HEK293 (cell line): ENCODE data around the gene PRPS1L1.

Experiments used
- CTCF ChIA-PET: fragments of 350-600 bp; formaldehyde crosslinking; extraction: SDS; loops from one replicate; lab custom pipeline; 2021; ENCODE audit warnings: antibody characterized with exemption; lab: Yijun Ruan, JAX
- POLR2A ChIA-PET: fragments of 300-600 bp; formaldehyde crosslinking; extraction: SDS; loops from one replicate; lab custom pipeline; 2020; ENCODE audit warnings: antibody characterized with exemption, inconsistent platforms; lab: Yijun Ruan, JAX
- H3K27ac ChIP-seq: fragments of 200-500 bp; sonication (Bioruptor generic); 2 replicates; pipeline ENCODE4 v1.5.1; 2014; ENCODE audit warnings: low read depth, low read length, control low read depth, inconsistent platforms; ENCODE audit errors: extremely low read depth
- H3K36me3 ChIP-seq, 2 experiments: fragments of 200-500 bp in 1 of 2; sonication (Bioruptor generic) in 1 of 2; 1 replicate in 1 of 2; 2 replicates in 1 of 2; pipeline ENCODE4 v1.5.1; 2014 to 2017; ENCODE audit warnings: inconsistent platforms in 2 of 2, low read length in 2 of 2; ENCODE audit not compliant: control insufficient read depth in 2 of 2, insufficient read depth in 1 of 2
- H3K4me1 ChIP-seq: fragments of 200-500 bp; sonication (Bioruptor generic); 2 replicates; pipeline ENCODE4 v1.5.1; 2014; ENCODE audit warnings: mild to moderate bottlenecking, low read length, inconsistent platforms; ENCODE audit not compliant: control insufficient read depth, insufficient read depth
- H3K4me3 ChIP-seq: 2 replicates; pipeline ENCODE4 v1.5.1; 2011; ENCODE audit warnings: low read depth, mild to moderate bottlenecking, control low read depth, low read length, moderate library complexity
- H3K9me3 ChIP-seq: fragments of 200-500 bp; sonication (Bioruptor generic); 2 replicates; pipeline ENCODE4 v1.5.1; 2014; ENCODE audit warnings: low read depth, low read length, inconsistent platforms; ENCODE audit not compliant: control insufficient read depth, insufficient read depth
- GFI1B ChIP-seq: fragments of 450-650 bp; formaldehyde crosslinking; IDR thresholded peaks from 2 replicates; pipeline ENCODE4 v1.5.1; 2016; ENCODE audit warnings: missing biosample characterization, missing genetic modification characterization
- GLI4 ChIP-seq: fragments of 450-650 bp; formaldehyde crosslinking; IDR thresholded peaks from 2 replicates; pipeline ENCODE4 v1.5.1; 2016; ENCODE audit warnings: missing biosample characterization, missing genetic modification characterization
- ZBTB17 ChIP-seq: fragments of 450-650 bp; formaldehyde crosslinking; IDR thresholded peaks from 2 replicates; pipeline ENCODE4 v1.5.1; 2016; ENCODE audit warnings: missing biosample characterization, missing genetic modification characterization
- ZBTB48 ChIP-seq: fragments of 450-650 bp; formaldehyde crosslinking; IDR thresholded peaks from 2 replicates; pipeline ENCODE4 v1.5.1; 2016; ENCODE audit warnings: missing biosample characterization, missing genetic modification characterization
- ZBTB8A ChIP-seq: fragments of 450-650 bp; formaldehyde crosslinking; IDR thresholded peaks from 2 replicates; pipeline ENCODE4 v1.5.1; 2016; ENCODE audit warnings: missing biosample characterization, missing genetic modification characterization
- ZEB2 ChIP-seq: fragments of 450-650 bp; formaldehyde crosslinking; IDR thresholded peaks from 2 replicates; pipeline ENCODE4 v1.5.1; 2016; ENCODE audit warnings: missing biosample characterization, missing genetic modification characterization
- ZNF16 ChIP-seq: fragments of 450-650 bp; formaldehyde crosslinking; IDR thresholded peaks from 2 replicates; pipeline ENCODE4 v1.5.1; 2016; ENCODE audit warnings: low read depth, missing biosample characterization, missing genetic modification characterization
- ZNF223 ChIP-seq: fragments of 450-650 bp; formaldehyde crosslinking; IDR thresholded peaks from 2 replicates; pipeline ENCODE4 v1.5.1; 2016; ENCODE audit warnings: missing biosample characterization, missing genetic modification characterization
- ZNF302 ChIP-seq: fragments of 450-650 bp; formaldehyde crosslinking; IDR thresholded peaks from 2 replicates; pipeline ENCODE4 v1.5.1; 2016; ENCODE audit warnings: missing biosample characterization, missing genetic modification characterization, low read depth
- ZNF350 ChIP-seq: fragments of 450-650 bp; formaldehyde crosslinking; IDR thresholded peaks from 2 replicates; pipeline ENCODE4 v1.5.0; 2017; ENCODE audit warnings: missing biosample characterization, mild to moderate bottlenecking, missing genetic modification characterization
- ZNF549 ChIP-seq: fragments of 450-650 bp; IDR thresholded peaks from 2 replicates; pipeline ENCODE4 v1.5.1; 2018; ENCODE audit warnings: missing biosample characterization, missing genetic modification characterization, mild to moderate bottlenecking, inconsistent platforms, moderate library complexity
- ZNF596 ChIP-seq: fragments of 450-650 bp; IDR thresholded peaks from 2 replicates; pipeline ENCODE4 v1.5.0; 2018; ENCODE audit warnings: missing biosample characterization, mild to moderate bottlenecking, missing genetic modification characterization, moderate library complexity
- ZNF624 ChIP-seq: fragments of 450-650 bp; formaldehyde crosslinking; IDR thresholded peaks from 2 replicates; pipeline ENCODE4 v1.5.1; 2017; ENCODE audit warnings: missing biosample characterization, missing genetic modification characterization
- ZNF701 ChIP-seq: fragments of 450-650 bp; formaldehyde crosslinking; IDR thresholded peaks from 2 replicates; pipeline ENCODE4 v1.5.1; 2016; ENCODE audit warnings: missing biosample characterization, missing genetic modification characterization
- ZNF785 ChIP-seq: fragments of 450-650 bp; formaldehyde crosslinking; IDR thresholded peaks from 2 replicates; pipeline ENCODE4 v1.5.1; 2016; ENCODE audit warnings: missing biosample characterization, missing genetic modification characterization
- ZNF843 ChIP-seq: fragments of 450-650 bp; formaldehyde crosslinking; IDR thresholded peaks from 2 replicates; pipeline ENCODE4 v1.5.1; 2016; ENCODE audit warnings: missing biosample characterization, missing genetic modification characterization
- TF ChIP-seq, protein P1 (sequence below): fragments of 450-650 bp; formaldehyde crosslinking; conservative IDR thresholded peaks from 2 replicates; pipeline ENCODE4 v1.5.1; 2016; ENCODE audit warnings: low read depth, missing biosample characterization, missing genetic modification characterization
- TF ChIP-seq, protein P2 (sequence below): fragments of 450-650 bp; formaldehyde crosslinking; IDR thresholded peaks from 2 replicates; pipeline ENCODE4 v1.5.1; 2016; ENCODE audit warnings: missing biosample characterization, missing genetic modification characterization
- TF ChIP-seq, protein P3 (sequence below): fragments of 450-650 bp; formaldehyde crosslinking; IDR thresholded peaks from 2 replicates; pipeline ENCODE4 v1.5.1; 2016; ENCODE audit warnings: missing biosample characterization, missing genetic modification characterization
- TF ChIP-seq, protein P4 (sequence below): sonication (generic); formaldehyde crosslinking; IDR thresholded peaks from 2 replicates; pipeline ENCODE4 v1.8.1; 2022; ENCODE audit warnings: mild to moderate bottlenecking, moderate library complexity, missing genetic modification reagents
- TF ChIP-seq, protein P5 (sequence below): fragments of 450-650 bp; formaldehyde crosslinking; IDR thresholded peaks from 2 replicates; pipeline ENCODE4 v1.5.1; 2016; ENCODE audit warnings: missing biosample characterization, missing genetic modification characterization

The PRPS1L1 gene

DNA sequence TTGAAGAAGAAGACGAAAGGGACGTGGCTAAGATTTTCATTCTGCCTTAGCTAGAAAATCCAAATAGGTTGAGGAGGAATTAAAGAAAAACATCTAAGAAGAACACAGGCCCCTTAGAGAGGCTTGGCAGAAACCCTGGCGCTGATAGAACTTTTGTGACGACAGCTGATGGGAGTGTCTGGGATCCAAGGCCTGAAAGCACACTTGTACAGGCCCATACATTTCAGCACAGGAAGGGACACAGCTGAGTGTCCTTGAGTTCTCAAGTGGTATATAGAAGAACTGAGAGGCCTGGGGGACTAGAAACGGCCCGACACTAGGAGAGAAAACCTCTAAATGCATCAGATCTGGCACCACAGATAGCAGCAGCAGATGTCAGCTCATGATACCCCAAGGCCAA, 39.5 kb downstream of the PRPS1L1 start:
- Histone ChIP-seq H3K4me3 (no peak overlapping the region), H3K36me3 (no peaks in the 10 kb centered on the region), H3K4me1 (no peaks in the 10 kb centered on the region), H3K9me3 (no peaks in the 10 kb centered on the region), H3K27ac (no peak overlapping the region)
- ChIA-PET POLR2A (no interaction called here), CTCF (interaction anchor here (0.7 kb wide), 1 partner anchor 311 kb away, joined by 5 read pairs; no protein-coding TSS in a partner anchor)
- TF ChIP-seq ZBTB48: no peak
- TF ChIP-seq ZEB2 (tag by site-specific recombination): no peak
- TF ChIP-seq ZNF223 (tag by site-specific recombination): no peak
- no peak for TF ChIP-seq ZNF549 (tag by site-specific recombination)
- TF ChIP-seq ZNF302: no peak
- no peak for TF ChIP-seq ZNF785
- no peak for TF ChIP-seq GFI1B (tag by site-specific recombination)

DNA sequence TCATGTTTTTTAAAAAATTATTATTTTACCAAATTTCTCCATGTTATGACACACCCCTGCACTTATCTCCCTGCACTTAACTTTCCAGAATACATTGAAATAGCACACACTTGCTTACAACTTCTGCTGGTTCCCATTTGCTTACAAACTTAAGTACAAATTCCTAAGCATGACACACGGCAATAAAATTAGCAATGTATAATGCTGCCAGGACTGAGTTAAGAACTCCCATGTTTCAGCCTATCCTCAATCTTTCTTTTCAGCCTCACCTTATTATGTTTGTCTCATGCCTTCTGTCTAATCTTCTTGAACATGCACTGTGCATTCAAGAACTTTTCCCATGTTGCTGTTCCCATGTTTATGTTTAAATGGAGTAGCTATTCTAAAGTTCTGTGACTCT, 40.8 kb downstream of the PRPS1L1 start:
- no peaks in the 10 kb centered on the region for H3K9me3 ChIP-seq
- H3K4me3 ChIP-seq: no peak overlapping the region
- no peaks in the 10 kb centered on the region for H3K36me3 ChIP-seq
- H3K27ac ChIP-seq: no peak overlapping the region
- ChIA-PET CTCF (interaction anchor here (0.8 to 0.9 kb wide), 2 partner anchors 217 to 280 kb away, joined by 4 read pairs; no protein-coding TSS in a partner anchor), POLR2A (no interaction called here)
- TF ChIP-seq ZNF843 (tag by site-specific recombination): no peak
- TF ChIP-seq, protein P1, sequence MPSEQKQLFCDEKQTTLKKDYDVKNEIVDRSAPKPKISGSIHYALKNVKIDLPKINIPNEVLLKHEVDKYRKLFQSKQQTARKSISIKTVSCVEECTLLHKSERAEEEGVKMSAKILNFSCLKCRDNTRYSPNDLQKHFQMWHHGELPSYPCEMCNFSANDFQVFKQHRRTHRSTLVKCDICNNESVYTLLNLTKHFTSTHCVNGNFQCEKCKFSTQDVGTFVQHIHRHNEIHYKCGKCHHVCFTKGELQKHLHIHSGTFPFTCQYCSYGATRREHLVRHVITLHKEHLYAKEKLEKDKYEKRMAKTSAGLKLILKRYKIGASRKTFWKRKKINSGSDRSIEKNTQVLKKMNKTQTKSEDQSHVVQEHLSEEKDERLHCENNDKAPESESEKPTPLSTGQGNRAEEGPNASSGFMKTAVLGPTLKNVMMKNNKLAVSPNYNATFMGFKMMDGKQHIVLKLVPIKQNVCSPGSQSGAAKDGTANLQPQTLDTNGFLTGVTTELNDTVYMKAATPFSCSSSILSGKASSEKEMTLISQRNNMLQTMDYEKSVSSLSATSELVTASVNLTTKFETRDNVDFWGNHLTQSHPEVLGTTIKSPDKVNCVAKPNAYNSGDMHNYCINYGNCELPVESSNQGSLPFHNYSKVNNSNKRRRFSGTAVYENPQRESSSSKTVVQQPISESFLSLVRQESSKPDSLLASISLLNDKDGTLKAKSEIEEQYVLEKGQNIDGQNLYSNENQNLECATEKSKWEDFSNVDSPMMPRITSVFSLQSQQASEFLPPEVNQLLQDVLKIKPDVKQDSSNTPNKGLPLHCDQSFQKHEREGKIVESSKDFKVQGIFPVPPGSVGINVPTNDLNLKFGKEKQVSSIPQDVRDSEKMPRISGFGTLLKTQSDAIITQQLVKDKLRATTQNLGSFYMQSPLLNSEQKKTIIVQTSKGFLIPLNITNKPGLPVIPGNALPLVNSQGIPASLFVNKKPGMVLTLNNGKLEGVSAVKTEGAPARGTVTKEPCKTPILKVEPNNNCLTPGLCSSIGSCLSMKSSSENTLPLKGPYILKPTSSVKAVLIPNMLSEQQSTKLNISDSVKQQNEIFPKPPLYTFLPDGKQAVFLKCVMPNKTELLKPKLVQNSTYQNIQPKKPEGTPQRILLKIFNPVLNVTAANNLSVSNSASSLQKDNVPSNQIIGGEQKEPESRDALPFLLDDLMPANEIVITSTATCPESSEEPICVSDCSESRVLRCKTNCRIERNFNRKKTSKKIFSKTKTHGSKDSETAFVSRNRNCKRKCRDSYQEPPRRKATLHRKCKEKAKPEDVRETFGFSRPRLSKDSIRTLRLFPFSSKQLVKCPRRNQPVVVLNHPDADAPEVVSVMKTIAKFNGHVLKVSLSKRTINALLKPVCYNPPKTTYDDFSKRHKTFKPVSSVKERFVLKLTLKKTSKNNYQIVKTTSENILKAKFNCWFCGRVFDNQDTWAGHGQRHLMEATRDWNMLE (tag by site-specific recombination): no peak
- TF ChIP-seq, protein P2, sequence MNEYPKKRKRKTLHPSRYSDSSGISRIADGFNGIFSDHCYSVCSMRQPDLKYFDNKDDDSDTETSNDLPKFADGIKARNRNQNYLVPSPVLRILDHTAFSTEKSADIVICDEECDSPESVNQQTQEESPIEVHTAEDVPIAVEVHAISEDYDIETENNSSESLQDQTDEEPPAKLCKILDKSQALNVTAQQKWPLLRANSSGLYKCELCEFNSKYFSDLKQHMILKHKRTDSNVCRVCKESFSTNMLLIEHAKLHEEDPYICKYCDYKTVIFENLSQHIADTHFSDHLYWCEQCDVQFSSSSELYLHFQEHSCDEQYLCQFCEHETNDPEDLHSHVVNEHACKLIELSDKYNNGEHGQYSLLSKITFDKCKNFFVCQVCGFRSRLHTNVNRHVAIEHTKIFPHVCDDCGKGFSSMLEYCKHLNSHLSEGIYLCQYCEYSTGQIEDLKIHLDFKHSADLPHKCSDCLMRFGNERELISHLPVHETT (tag by site-specific recombination): no peak
- no peak for TF ChIP-seq GLI4
- no peak for TF ChIP-seq ZBTB17 (tag by site-specific recombination)
- TF ChIP-seq ZNF596 (tag by site-specific recombination): no peak
- TF ChIP-seq, protein P3, sequence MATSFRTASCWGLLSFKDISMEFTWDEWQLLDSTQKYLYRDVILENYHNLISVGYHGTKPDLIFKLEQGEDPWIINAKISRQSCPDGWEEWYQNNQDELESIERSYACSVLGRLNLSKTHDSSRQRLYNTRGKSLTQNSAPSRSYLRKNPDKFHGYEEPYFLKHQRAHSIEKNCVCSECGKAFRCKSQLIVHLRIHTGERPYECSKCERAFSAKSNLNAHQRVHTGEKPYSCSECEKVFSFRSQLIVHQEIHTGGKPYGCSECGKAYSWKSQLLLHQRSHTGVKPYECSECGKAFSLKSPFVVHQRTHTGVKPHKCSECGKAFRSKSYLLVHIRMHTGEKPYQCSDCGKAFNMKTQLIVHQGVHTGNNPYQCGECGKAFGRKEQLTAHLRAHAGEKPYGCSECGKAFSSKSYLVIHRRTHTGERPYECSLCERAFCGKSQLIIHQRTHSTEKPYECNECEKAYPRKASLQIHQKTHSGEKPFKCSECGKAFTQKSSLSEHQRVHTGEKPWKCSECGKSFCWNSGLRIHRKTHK (tag by site-specific recombination): no peak
- TF ChIP-seq, protein P4, sequence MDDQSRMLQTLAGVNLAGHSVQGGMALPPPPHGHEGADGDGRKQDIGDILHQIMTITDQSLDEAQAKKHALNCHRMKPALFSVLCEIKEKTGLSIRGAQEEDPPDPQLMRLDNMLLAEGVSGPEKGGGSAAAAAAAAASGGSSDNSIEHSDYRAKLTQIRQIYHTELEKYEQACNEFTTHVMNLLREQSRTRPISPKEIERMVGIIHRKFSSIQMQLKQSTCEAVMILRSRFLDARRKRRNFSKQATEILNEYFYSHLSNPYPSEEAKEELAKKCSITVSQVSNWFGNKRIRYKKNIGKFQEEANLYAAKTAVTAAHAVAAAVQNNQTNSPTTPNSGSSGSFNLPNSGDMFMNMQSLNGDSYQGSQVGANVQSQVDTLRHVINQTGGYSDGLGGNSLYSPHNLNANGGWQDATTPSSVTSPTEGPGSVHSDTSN (CRISPR knock-in tag): no peak
- TF ChIP-seq ZNF16 (tag by site-specific recombination): no peak
- TF ChIP-seq ZNF624 (tag by site-specific recombination): no peak
- TF ChIP-seq ZNF350 (tag by site-specific recombination): no peak
- TF ChIP-seq, protein P5, sequence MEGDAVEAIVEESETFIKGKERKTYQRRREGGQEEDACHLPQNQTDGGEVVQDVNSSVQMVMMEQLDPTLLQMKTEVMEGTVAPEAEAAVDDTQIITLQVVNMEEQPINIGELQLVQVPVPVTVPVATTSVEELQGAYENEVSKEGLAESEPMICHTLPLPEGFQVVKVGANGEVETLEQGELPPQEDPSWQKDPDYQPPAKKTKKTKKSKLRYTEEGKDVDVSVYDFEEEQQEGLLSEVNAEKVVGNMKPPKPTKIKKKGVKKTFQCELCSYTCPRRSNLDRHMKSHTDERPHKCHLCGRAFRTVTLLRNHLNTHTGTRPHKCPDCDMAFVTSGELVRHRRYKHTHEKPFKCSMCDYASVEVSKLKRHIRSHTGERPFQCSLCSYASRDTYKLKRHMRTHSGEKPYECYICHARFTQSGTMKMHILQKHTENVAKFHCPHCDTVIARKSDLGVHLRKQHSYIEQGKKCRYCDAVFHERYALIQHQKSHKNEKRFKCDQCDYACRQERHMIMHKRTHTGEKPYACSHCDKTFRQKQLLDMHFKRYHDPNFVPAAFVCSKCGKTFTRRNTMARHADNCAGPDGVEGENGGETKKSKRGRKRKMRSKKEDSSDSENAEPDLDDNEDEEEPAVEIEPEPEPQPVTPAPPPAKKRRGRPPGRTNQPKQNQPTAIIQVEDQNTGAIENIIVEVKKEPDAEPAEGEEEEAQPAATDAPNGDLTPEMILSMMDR (tag by site-specific recombination): no peak
- TF ChIP-seq ZNF701: no peak
- no peak for TF ChIP-seq ZBTB8A (tag by site-specific recombination)
- no peaks in the 10 kb centered on the region for H3K4me1 ChIP-seq
